ENCODE results near the gene GRIK2. TPM values are rescaled to one million over a fixed set of nuclear protein-coding genes. Genes with fewer than 3 reads are reported as not detected.

The GRIK2 gene
- total and polyA plus RNA-seq, 2 experiments from 2014 or later: 0.21 to 0.45 TPM

DNA sequence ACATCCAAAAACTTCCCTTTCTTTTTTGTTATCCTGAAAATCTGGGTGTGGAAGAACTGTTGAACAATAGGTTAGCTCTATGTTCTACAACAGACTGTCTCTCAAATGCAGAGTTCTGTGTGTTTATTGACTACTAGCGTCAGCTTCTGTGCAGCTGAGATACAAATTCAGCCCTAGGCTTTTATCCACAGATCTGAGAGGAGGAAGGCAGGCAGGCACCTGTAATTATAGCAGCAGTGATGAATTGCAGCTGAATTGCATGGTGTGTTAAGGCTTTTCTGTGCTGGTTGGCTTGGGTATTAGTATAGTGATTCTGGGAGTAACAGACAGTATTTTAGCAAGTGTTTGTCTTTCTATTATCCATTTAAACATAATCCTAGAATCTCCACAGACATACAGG lies 24.4 kb downstream of the GRIK2 start:
- H3K4me1 ChIP-seq (ENCODE audit: low read depth): no peaks in the 10 kb centered on the region
- H3K4me3 ChIP-seq: no peak overlapping the region
- no peaks in the 10 kb centered on the region for H3K9me3 ChIP-seq (ENCODE audit: low read depth)
- H3K27ac ChIP-seq: no peak overlapping the region
- DNase-seq (ENCODE audit: low read depth in 1 of 2, low spot score in 1 of 2): no peak
- TF ChIP-seq, protein P1, sequence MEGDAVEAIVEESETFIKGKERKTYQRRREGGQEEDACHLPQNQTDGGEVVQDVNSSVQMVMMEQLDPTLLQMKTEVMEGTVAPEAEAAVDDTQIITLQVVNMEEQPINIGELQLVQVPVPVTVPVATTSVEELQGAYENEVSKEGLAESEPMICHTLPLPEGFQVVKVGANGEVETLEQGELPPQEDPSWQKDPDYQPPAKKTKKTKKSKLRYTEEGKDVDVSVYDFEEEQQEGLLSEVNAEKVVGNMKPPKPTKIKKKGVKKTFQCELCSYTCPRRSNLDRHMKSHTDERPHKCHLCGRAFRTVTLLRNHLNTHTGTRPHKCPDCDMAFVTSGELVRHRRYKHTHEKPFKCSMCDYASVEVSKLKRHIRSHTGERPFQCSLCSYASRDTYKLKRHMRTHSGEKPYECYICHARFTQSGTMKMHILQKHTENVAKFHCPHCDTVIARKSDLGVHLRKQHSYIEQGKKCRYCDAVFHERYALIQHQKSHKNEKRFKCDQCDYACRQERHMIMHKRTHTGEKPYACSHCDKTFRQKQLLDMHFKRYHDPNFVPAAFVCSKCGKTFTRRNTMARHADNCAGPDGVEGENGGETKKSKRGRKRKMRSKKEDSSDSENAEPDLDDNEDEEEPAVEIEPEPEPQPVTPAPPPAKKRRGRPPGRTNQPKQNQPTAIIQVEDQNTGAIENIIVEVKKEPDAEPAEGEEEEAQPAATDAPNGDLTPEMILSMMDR (IDR thresholded peaks at IDR 0.05; ENCODE audit: low read depth, low read length): no peak
- no peaks in the 10 kb centered on the region for H3K27me3 ChIP-seq
- no peaks in the 10 kb centered on the region for H3K36me3 ChIP-seq

DNA sequence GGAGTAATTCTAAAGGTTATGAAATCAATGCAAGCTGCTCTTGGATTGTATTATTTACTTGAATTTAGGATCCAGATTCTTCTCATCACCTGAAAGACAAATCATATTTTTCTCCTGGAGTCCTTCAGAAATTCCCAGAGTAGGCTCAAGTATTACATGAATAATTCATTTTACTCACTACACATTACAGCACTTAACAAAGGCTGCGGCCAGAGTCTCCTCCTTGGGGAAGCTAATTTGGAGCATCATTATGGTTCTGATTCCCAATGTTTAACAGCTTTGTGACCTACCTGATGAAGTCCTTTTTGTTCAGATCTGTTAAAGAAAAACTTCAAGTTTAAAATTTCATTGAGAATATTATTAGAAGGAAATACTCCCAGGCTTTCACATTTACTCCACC lies 28.7 kb downstream of the GRIK2 start:
- TF ChIP-seq, protein P1 (IDR thresholded peaks at IDR 0.05; ENCODE audit: low read depth, low read length): no peak
- no peak for DNase-seq (ENCODE audit: low read depth in 1 of 2, low spot score in 1 of 2)
- Histone ChIP-seq H3K36me3 (no peaks in the 10 kb centered on the region), H3K4me3 (no peak overlapping the region), H3K4me1 (ENCODE audit: low read depth) (no peaks in the 10 kb centered on the region), H3K27ac (no peak overlapping the region), H3K27me3 (no peaks in the 10 kb centered on the region), H3K9me3 (ENCODE audit: low read depth) (no peaks in the 10 kb centered on the region)

DNA sequence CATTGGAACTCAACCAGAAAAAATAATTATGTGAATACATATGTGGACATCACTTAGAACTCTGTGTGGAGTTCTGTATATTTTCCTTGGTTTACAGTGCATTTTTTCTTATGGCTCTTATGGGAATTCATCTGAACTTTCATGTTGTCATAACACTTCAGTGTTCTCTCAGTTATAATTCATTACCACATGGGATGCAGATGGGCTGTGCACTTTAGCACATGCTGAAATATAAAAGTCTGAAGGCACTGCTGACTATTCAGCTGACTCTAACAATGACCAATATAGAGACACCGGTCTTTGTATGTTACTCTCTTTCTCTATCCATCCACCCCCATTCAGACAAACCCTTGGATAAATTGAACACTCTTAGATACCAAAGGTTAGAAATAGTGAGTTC lies 29.3 kb downstream of the GRIK2 start:
- no peak overlapping the region for H3K27ac ChIP-seq
- no peaks in the 10 kb centered on the region for H3K4me1 ChIP-seq (ENCODE audit: low read depth)
- H3K36me3 ChIP-seq: no peaks in the 10 kb centered on the region
- no peaks in the 10 kb centered on the region for H3K9me3 ChIP-seq (ENCODE audit: low read depth)
- TF ChIP-seq, protein P1 (IDR thresholded peaks at IDR 0.05; ENCODE audit: low read depth, low read length): no peak
- no peak for DNase-seq (ENCODE audit: low read depth in 1 of 2, low spot score in 1 of 2)
- no peak overlapping the region for H3K4me3 ChIP-seq
- H3K27me3 ChIP-seq: no peaks in the 10 kb centered on the region

DNA sequence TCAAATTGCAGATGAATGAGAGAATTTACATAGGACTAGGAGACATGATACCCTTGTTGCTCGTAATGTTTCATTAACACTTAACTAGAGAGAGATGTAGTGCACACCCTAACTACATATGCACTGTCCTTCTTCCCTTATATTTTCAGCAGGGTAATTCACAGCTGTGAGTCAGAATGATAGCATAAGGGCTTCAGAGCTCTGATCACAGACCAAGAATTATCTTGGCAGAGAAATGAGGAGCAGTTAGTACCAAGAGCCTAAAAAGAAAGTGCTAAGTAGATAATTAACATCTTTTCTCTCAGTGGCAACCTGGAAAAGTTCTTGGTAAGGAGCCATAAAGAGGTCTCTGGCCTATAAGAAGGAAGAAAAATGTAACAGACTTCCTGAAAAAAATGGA lies 35.8 kb downstream of the GRIK2 start:
- no peak overlapping the region for H3K4me3 ChIP-seq
- no peaks in the 10 kb centered on the region for H3K9me3 ChIP-seq (ENCODE audit: low read depth)
- no peaks in the 10 kb centered on the region for H3K36me3 ChIP-seq
- H3K27me3 ChIP-seq: no peaks in the 10 kb centered on the region
- no peak for DNase-seq (ENCODE audit: low read depth in 1 of 2, low spot score in 1 of 2)
- TF ChIP-seq, protein P1 (IDR thresholded peaks at IDR 0.05; ENCODE audit: low read depth, low read length): no peak
- H3K4me1 ChIP-seq (ENCODE audit: low read depth): no peaks in the 10 kb centered on the region
- H3K27ac ChIP-seq: no peak overlapping the region

DNA sequence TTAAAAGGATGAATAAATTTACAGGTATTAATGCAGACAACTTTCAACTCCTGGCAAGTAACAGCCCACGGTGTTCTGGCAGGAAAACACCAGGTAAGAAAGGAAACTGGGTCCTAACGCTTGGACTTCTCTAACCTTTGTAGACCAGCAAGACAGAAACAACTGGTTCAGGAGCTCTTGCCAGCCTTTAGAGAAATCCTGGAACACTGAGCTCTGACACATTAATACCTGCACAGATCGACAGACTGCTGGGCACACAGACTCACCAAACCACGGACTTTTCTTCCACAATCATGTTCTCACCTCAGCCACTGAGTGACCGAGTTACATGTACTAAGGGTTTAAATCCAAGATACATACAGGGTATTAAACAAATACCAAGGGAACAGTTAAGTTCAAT lies 36.3 kb downstream of the GRIK2 start:
- no peaks in the 10 kb centered on the region for H3K36me3 ChIP-seq
- TF ChIP-seq, protein P1 (IDR thresholded peaks at IDR 0.05; ENCODE audit: low read depth, low read length): no peak
- no peak overlapping the region for H3K4me3 ChIP-seq
- DNase-seq (ENCODE audit: low read depth in 1 of 2, low spot score in 1 of 2): no peak
- H3K9me3 ChIP-seq (ENCODE audit: low read depth): no peaks in the 10 kb centered on the region
- no peaks in the 10 kb centered on the region for H3K4me1 ChIP-seq (ENCODE audit: low read depth)
- no peaks in the 10 kb centered on the region for H3K27me3 ChIP-seq
- no peak overlapping the region for H3K27ac ChIP-seq

DNA sequence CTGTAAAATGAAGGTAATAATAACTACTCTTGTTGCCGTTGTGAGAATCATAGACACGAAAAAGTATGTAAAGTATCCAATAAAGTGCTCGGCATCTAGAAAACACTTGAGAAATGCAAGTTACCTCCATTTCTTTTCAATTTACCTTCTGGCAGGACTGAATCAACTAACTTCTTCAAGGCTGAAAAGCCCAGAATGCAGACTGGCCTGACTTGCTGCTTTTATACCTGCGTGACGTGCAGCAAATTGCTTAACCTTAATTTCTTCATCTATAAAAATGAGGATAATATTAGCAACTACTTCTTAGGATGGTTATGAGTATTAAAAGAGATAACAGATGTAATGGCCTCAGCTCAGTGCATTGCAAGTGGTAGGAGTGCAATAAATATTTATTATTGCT lies 39.6 kb downstream of the GRIK2 start:
- no peaks in the 10 kb centered on the region for H3K4me1 ChIP-seq (ENCODE audit: low read depth)
- TF ChIP-seq, protein P1 (IDR thresholded peaks at IDR 0.05; ENCODE audit: low read depth, low read length): no peak
- no peaks in the 10 kb centered on the region for H3K27me3 ChIP-seq
- no peak overlapping the region for H3K4me3 ChIP-seq
- H3K9me3 ChIP-seq (ENCODE audit: low read depth): no peaks in the 10 kb centered on the region
- H3K27ac ChIP-seq: no peak overlapping the region
- no peaks in the 10 kb centered on the region for H3K36me3 ChIP-seq
- DNase-seq (ENCODE audit: low read depth in 1 of 2, low spot score in 1 of 2): no peak

Data from cardiac muscle cell (in vitro differentiated cells and primary cell).